Measurements from ENCODE around the gene MPRIP. TPM values are rescaled to one million over a fixed set of nuclear protein-coding genes. Genes with fewer than 3 reads are reported as not detected.

Gene MPRIP
- total and polyA plus RNA-seq, 4 donors, result 121 to 342 (median 175) TPM

GRCh38 chr17:17186551-17187505, 144.6 kb downstream of the MPRIP start:
- 62 to 82% methylated on average over 14 of the region's 14 CpGs for WGBS, 2 donors
- Histone ChIP-seq H3K4me3 (no peak overlapping the region), H3K27me3 (ENCODE audit: control insufficient read depth in 3 of 3, insufficient read depth in 3 of 3, low read length in 2 of 3) (no peaks in the 10 kb centered on the region), H3K27ac (ENCODE audit: low read depth in 1 of 2, low read length in 1 of 2) (peak overlapping the region in 1 of 2 donors; percentile 75), H3K9ac (ENCODE audit: insufficient read depth in 1 of 2, low read length in 2 of 2) (peak overlapping the region in 1 of 2 donors; percentile 28), H3K4me1 (ENCODE audit: control insufficient read depth in 5 of 5, insufficient read depth in 5 of 5, low read length in 5 of 5) (peaks cover 3 to 16% (median 9%) of the 10 kb centered on the region in 5 donors), H3K9me3 (ENCODE audit: control insufficient read depth in 4 of 4, insufficient read depth in 3 of 4, low read length in 3 of 4) (no peaks in the 10 kb centered on the region), H3K36me3 (ENCODE audit: control insufficient read depth in 4 of 4, insufficient read depth in 4 of 4, low read length in 4 of 4) (peaks cover 13 to 33% (median 23%) of the 10 kb centered on the region in 4 donors)
- ATAC-seq (ENCODE audit: insufficient read depth, low FRiP score) (no peak), DNase-seq (no peak)
- no peak for TF ChIP-seq CTCF (IDR thresholded peaks at IDR 0.05; ENCODE audit: control extremely low read depth, extremely low read depth)

- H3K4me3 ChIP-seq, result no peak overlapping the region
- no peak for DNase-seq
- no peak for TF ChIP-seq CTCF (IDR thresholded peaks at IDR 0.05; ENCODE audit: control extremely low read depth, extremely low read depth)
- H3K36me3 ChIP-seq (ENCODE audit: control insufficient read depth in 4 of 4, insufficient read depth in 4 of 4, low read length in 4 of 4), result peaks cover 3 to 28% (median 19%) of the 10 kb centered on the region in 4 donors
- H3K9ac ChIP-seq (ENCODE audit: insufficient read depth in 1 of 2, low read length in 2 of 2), result no peak overlapping the region
- no peaks in the 10 kb centered on the region for H3K27me3 ChIP-seq (ENCODE audit: control insufficient read depth in 3 of 3, insufficient read depth in 3 of 3, low read length in 2 of 3)
- H3K9me3 ChIP-seq (ENCODE audit: control insufficient read depth in 4 of 4, insufficient read depth in 3 of 4, low read length in 3 of 4), result no peaks in the 10 kb centered on the region
- no peak for ATAC-seq (ENCODE audit: insufficient read depth, low FRiP score)
- 93 to 94% methylated on average over 4 of the region's 4 CpGs for WGBS, 2 donors
- peak overlapping the region in 1 of 2 donors; percentile 16 for H3K27ac ChIP-seq (ENCODE audit: low read depth in 1 of 2, low read length in 1 of 2)
- peaks cover 3 to 17% (median 12%) of the 10 kb centered on the region in 5 donors for H3K4me1 ChIP-seq (ENCODE audit: control insufficient read depth in 5 of 5, insufficient read depth in 5 of 5, low read length in 5 of 5)
Observed at GRCh38 chr17:17188586-17188985, 146.3 kb downstream of the MPRIP start.

- 54 to 78% methylated on average over 4 of the region's 4 CpGs for WGBS, 2 donors
- H3K36me3 ChIP-seq (ENCODE audit: control insufficient read depth in 4 of 4, insufficient read depth in 4 of 4, low read length in 4 of 4), result peaks cover 3 to 21% (median 15%) of the 10 kb centered on the region in 4 donors
- no peak overlapping the region for H3K4me3 ChIP-seq
- H3K9ac ChIP-seq (ENCODE audit: insufficient read depth in 1 of 2, low read length in 2 of 2), result no peak overlapping the region
- H3K4me1 ChIP-seq (ENCODE audit: control insufficient read depth in 5 of 5, insufficient read depth in 5 of 5, low read length in 5 of 5), result peaks cover 3 to 14% (median 12%) of the 10 kb centered on the region in 5 donors
- H3K9me3 ChIP-seq (ENCODE audit: control insufficient read depth in 4 of 4, insufficient read depth in 3 of 4, low read length in 3 of 4), result no peaks in the 10 kb centered on the region
- no peak for ATAC-seq (ENCODE audit: insufficient read depth, low FRiP score)
- TF ChIP-seq CTCF (IDR thresholded peaks at IDR 0.05; ENCODE audit: control extremely low read depth, extremely low read depth), result no peak
- no peak for DNase-seq
- peak overlapping the region in 1 of 2 donors; percentile 37 for H3K27ac ChIP-seq (ENCODE audit: low read depth in 1 of 2, low read length in 1 of 2)
- no peaks in the 10 kb centered on the region for H3K27me3 ChIP-seq (ENCODE audit: control insufficient read depth in 3 of 3, insufficient read depth in 3 of 3, low read length in 2 of 3)
Observed at GRCh38 chr17:17189559-17189958, 147.3 kb downstream of the MPRIP start.

Data from lung (tissue), 12 donors.